Endothelial cell of umbilical vein (primary cell): Measurements from ENCODE around the gene BLOC1S4. TPM values are rescaled to one million over a fixed set of nuclear protein-coding genes. Genes with fewer than 3 reads are reported as not detected.

ENCODE experiments used
- BruUV-seq: library from RNA; stranded (reverse); fragments of 400-500 nt; replicated peaks from 2 replicates; lab custom pipeline; 2021; lab: Mats Ljungman, UMichigan
- CTCF ChIA-PET: fragments of 300-600, 350-600 bp; sonication (Branson Sonifier 250); formaldehyde crosslinking; loops from one replicate; lab custom pipeline; 2021; ENCODE audit warnings: antibody characterized with exemption, inconsistent platforms; lab: Charles Lee
- POLR2A ChIA-PET: fragments of 300-600, 350-600 bp; sonication (Branson Sonifier 250); formaldehyde crosslinking; loops from one replicate; lab custom pipeline; 2021; ENCODE audit warnings: antibody characterized with exemption, inconsistent platforms; lab: Charles Lee
- DNase-seq: peaks from one replicate; pipeline ENCODE4 v3.0.0-alpha.2; 2011; ENCODE audit warnings: low read depth, low spot score
- FAIRE-seq: peaks from 2 replicates; lab custom pipeline; 2011; peaks lifted over from hg19 to GRCh38; lab: Jason Lieb, UNC
- H2AFZ ChIP-seq: 2 replicates; pipeline ENCODE4 v1.6.0; 2012; ENCODE audit warnings: low read depth, low read length, control low read depth, inconsistent platforms
- H3K27ac ChIP-seq: 2 replicates; pipeline ENCODE4 v1.5.1; 2011; ENCODE audit warnings: low read depth, mild to moderate bottlenecking, control low read depth, low read length, moderate library complexity; ENCODE audit not compliant: insufficient read depth
- H3K27me3 ChIP-seq, 2 experiments: 2 replicates each; pipeline versions ENCODE4 v1.6.0 to v1.6.1; 2011; ENCODE audit warnings: low read length in 2 of 2, mixed read lengths in 1 of 2; ENCODE audit not compliant: control insufficient read depth in 2 of 2, insufficient read depth in 2 of 2
- H3K36me3 ChIP-seq, 2 experiments: 2 replicates in 1 of 2; 3 replicates in 1 of 2; pipeline ENCODE4 v1.5.1; 2011; ENCODE audit warnings: low read length in 2 of 2, mild to moderate bottlenecking in 1 of 2, moderate library complexity in 1 of 2; ENCODE audit not compliant: control insufficient read depth in 2 of 2, insufficient read depth in 2 of 2; ENCODE audit errors: extremely low read depth in 1 of 2
- H3K4me1 ChIP-seq: 3 replicates; pipeline ENCODE4 v1.5.1; 2011; ENCODE audit warnings: mild to moderate bottlenecking, low read length; ENCODE audit not compliant: control insufficient read depth, insufficient read depth; ENCODE audit errors: extremely low read depth
- H3K4me2 ChIP-seq: 2 replicates; pipeline ENCODE4 v1.6.1; 2011; ENCODE audit warnings: low read length, control low read depth, mixed read lengths; ENCODE audit not compliant: insufficient read depth
- H3K4me3 ChIP-seq, 3 experiments: fragments of 200-600 bp in 1 of 3; sonication (generic), shearing (Covaris generic) in 1 of 3; replicated peaks in 1 of 3; 2 replicates each; pipeline ENCODE4 v1.5.1; 2011 to 2016; ENCODE audit warnings: control low read depth in 3 of 3, low read length in 3 of 3, mild to moderate bottlenecking in 2 of 3, inconsistent platforms in 1 of 3, low read depth in 1 of 3, moderate library complexity in 1 of 3; ENCODE audit not compliant: insufficient read depth in 1 of 3
- H3K79me2 ChIP-seq: 2 replicates; pipeline ENCODE4 v1.6.0; 2012; ENCODE audit warnings: low read length, inconsistent platforms; ENCODE audit not compliant: control insufficient read depth, insufficient read depth
- H3K9ac ChIP-seq: replicated peaks from 2 replicates; pipeline ENCODE3; 2011; ENCODE audit warnings: low read length, control low read depth; ENCODE audit not compliant: insufficient read depth; ENCODE audit errors: extremely low read depth
- H3K9me1 ChIP-seq: replicated peaks from 3 replicates; pipeline ENCODE4 v1.6.0; 2011; ENCODE audit warnings: mild to moderate bottlenecking, low read length; ENCODE audit not compliant: control insufficient read depth, insufficient read depth; ENCODE audit errors: extremely low read depth
- H3K9me3 ChIP-seq: replicated peaks from 2 replicates; pipeline ENCODE4 v1.5.1; 2012; ENCODE audit warnings: low read length, inconsistent platforms; ENCODE audit not compliant: control insufficient read depth, insufficient read depth
- H4K20me1 ChIP-seq: replicated peaks from 2 replicates; pipeline ENCODE3; 2011; ENCODE audit warnings: mild to moderate bottlenecking, low read length; ENCODE audit not compliant: control insufficient read depth, insufficient read depth; ENCODE audit errors: extremely low read depth
- EZH2 ChIP-seq: IDR thresholded peaks from 2 replicates; pipeline ENCODE4 v1.6.1; 2012; ENCODE audit warnings: borderline replicate concordance, low read depth, mild to moderate bottlenecking, moderate library complexity, low read length, inconsistent platforms; ENCODE audit not compliant: severe bottlenecking
- FOS ChIP-seq: IDR thresholded peaks from 2 replicates; pipeline ENCODE4 v1.6.1; 2011; ENCODE audit warnings: mild to moderate bottlenecking, low read length, moderate library complexity, borderline replicate concordance; ENCODE audit not compliant: insufficient read depth
- GATA2 ChIP-seq: IDR thresholded peaks from 2 replicates; pipeline ENCODE4 v1.7.0; 2011; ENCODE audit warnings: low read depth, mild to moderate bottlenecking, moderate library complexity, mixed read lengths, low read length; ENCODE audit not compliant: insufficient read length, insufficient read depth
- JUN ChIP-seq: IDR thresholded peaks from 2 replicates; pipeline ENCODE4 v1.6.1; 2011; ENCODE audit warnings: borderline replicate concordance, low read depth; ENCODE audit not compliant: insufficient read length, insufficient read depth
- MYC ChIP-seq: IDR thresholded peaks from one replicate; pipeline ENCODE4 v1.6.1; 2011; ENCODE audit warnings: mild to moderate bottlenecking, low read depth, low read length
- POLR2A ChIP-seq: IDR thresholded peaks from 2 replicates; pipeline ENCODE4 v1.6.1; 2012; ENCODE audit warnings: low read depth, mild to moderate bottlenecking, control low read depth, low read length
- POLR2AphosphoS5 ChIP-seq: IDR thresholded peaks from 2 replicates; pipeline ENCODE4 v1.6.1; 2012; ENCODE audit warnings: low read depth, mild to moderate bottlenecking, control low read depth, low read length, moderate library complexity; ENCODE audit not compliant: insufficient read depth
- dilution Hi-C: fragments of 300-500 bp; cut with MboI; formaldehyde crosslinking; loops from one replicate; pipeline ENCODE4 v1.15.0; 2019; ENCODE audit warnings: low sequenced_read_pairs; ENCODE audit not compliant: extremely low pct_ligation_motif_present
- intact Hi-C: fragments of 100-400 bp; cut with micrococcal nuclease; formaldehyde crosslinking; loops from one replicate; pipeline ENCODE4 v1.10.0; 2022
- polyA plus RNA-seq, 4 experiments: library from polyadenylated mRNA; depleted of rRNA in 3 of 4; stranded (reverse) in 3 of 4; unstranded in 1 of 4; fragments of >200 nt; gene quantifications; 2 replicates each; pipeline versions ENCODE4 v1.2.1 to v1.2.3, GENCODE V29; 2011 to 2012; ENCODE audit warnings: missing spikeins in 1 of 4
- total RNA-seq: library from RNA; stranded (reverse); gene quantifications from 2 replicates; pipeline ENCODE4 v1.2.3, GENCODE V29; 2021
- TF ChIP-seq, protein P1 (sequence below): IDR thresholded peaks from 2 replicates; pipeline ENCODE4 v1.6.1; 2011; ENCODE audit not compliant: insufficient read depth, insufficient read length
- TF ChIP-seq, protein P2 (sequence below), 2 donors: IDR thresholded peaks; 1 replicate in 1 of 2; 2 replicates in 1 of 2; pipeline ENCODE4 v1.5.1; 2011; ENCODE audit warnings: low read length in 2 of 2, mild to moderate bottlenecking in 2 of 2, moderate library complexity in 2 of 2, control low read depth in 1 of 2, inconsistent platforms in 1 of 2, low read depth in 1 of 2; ENCODE audit not compliant: insufficient read depth in 1 of 2; ENCODE audit errors: extremely low read depth in 1 of 2

The BLOC1S4 gene
- total and polyA plus RNA-seq, 2 donors (not counting 3 experiments of a cell fraction or from before 2014, with no cell fraction given), result 12.7 to 16.9 TPM

DNA sequence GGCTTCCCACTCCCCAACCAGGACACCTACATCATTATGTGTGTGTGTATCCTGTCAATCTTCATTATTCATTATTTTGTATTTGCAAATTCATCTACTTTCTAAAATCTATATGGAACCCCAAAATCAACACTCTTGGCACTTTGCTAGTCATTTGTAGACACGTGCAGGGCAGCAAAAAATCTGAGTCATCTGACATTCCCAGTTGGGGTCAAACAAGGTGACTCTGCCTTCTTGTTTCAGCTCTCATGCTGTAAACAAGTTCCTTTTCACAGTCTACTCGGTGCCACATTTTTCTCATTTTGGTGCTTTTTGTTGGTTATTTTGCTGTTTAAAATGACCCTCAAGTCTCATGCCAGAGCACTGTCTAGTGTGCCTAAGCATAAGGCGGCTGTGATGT is 12.2 kb upstream of the BLOC1S4 start:
- Histone ChIP-seq H2AFZ (no peak overlapping the region), H3K9ac (no peak overlapping the region), H3K27ac (no peak overlapping the region), H3K9me3 (no peaks in the 10 kb centered on the region), H4K20me1 (no peaks in the 10 kb centered on the region), H3K79me2 (peaks cover 40% of the 10 kb centered on the region), H3K4me1 (peaks cover 10% of the 10 kb centered on the region), H3K4me2 (no peak overlapping the region), H3K27me3 (no peaks in the 10 kb centered on the region), H3K36me3 (peaks cover 0 to 4% of the 10 kb centered on the region in 2 experiments), H3K4me3 (no peak overlapping the region), H3K9me1 (no peaks in the 10 kb centered on the region)
- TF ChIP-seq, protein P1, sequence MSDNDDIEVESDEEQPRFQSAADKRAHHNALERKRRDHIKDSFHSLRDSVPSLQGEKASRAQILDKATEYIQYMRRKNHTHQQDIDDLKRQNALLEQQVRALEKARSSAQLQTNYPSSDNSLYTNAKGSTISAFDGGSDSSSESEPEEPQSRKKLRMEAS, result no peak
- TF ChIP-seq POLR2A (no peak), MYC (no peak), JUN (no peak)
- POLR2A ChIA-PET, result no interaction called here
- CTCF ChIA-PET, result interaction anchor here (0.7 to 1.2 kb wide), 2 partner anchors 13 to 16 kb away, joined by 3 to 4 read pairs; no protein-coding TSS in a partner anchor
- FAIRE-seq, result no peak
- peak; percentile 27 for DNase-seq
- intact Hi-C loops, result no loop called here
- dilution Hi-C loops, result no loop called here
- BruUV-seq, result no TSS peak

DNA sequence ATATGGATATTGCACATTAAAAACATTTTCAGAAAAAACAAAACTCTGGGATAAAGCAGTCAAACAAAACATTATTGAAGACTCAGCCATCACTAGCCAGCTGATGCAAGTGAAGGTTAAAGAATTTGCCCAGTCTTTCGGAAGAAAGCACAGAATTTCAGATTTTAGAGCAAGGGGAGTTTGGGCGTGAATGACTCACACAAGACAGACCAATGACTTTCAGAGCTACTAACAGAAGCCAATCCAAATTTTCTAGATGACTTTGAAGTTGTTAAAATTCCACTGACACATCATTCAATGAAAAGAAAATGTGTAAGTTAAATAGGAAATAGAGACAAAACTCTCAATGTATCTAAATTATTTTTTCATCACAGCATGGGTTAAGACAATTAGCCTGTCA is 10.3 kb upstream of the BLOC1S4 start:
- Histone ChIP-seq H3K36me3 (peaks cover 0 to 4% of the 10 kb centered on the region in 2 experiments), H3K9ac (no peak overlapping the region), H3K27ac (no peak overlapping the region), H3K79me2 (peaks cover 46% of the 10 kb centered on the region), H2AFZ (no peak overlapping the region), H3K9me3 (no peaks in the 10 kb centered on the region), H3K4me3 (no peak overlapping the region), H3K4me2 (no peak overlapping the region), H4K20me1 (no peaks in the 10 kb centered on the region), H3K4me1 (peaks cover 13% of the 10 kb centered on the region), H3K9me1 (no peaks in the 10 kb centered on the region), H3K27me3 (peaks cover 0 to 2% of the 10 kb centered on the region in 2 experiments)
- FAIRE-seq (no peak), DNase-seq (no peak)
- ChIA-PET POLR2A (no interaction called here), CTCF (interaction anchor here (0.9 to 2.1 kb wide), 3 partner anchors 12 to 365 kb away, joined by 3 to 6 read pairs (median 3); partner anchors contain the start of gene S100P)
- dilution Hi-C loops, result no loop called here
- intact Hi-C loops, result no loop called here
- no TSS peak for BruUV-seq
- TF ChIP-seq EZH2, result no peak
- TF ChIP-seq JUN, result no peak
- TF ChIP-seq, protein P2, sequence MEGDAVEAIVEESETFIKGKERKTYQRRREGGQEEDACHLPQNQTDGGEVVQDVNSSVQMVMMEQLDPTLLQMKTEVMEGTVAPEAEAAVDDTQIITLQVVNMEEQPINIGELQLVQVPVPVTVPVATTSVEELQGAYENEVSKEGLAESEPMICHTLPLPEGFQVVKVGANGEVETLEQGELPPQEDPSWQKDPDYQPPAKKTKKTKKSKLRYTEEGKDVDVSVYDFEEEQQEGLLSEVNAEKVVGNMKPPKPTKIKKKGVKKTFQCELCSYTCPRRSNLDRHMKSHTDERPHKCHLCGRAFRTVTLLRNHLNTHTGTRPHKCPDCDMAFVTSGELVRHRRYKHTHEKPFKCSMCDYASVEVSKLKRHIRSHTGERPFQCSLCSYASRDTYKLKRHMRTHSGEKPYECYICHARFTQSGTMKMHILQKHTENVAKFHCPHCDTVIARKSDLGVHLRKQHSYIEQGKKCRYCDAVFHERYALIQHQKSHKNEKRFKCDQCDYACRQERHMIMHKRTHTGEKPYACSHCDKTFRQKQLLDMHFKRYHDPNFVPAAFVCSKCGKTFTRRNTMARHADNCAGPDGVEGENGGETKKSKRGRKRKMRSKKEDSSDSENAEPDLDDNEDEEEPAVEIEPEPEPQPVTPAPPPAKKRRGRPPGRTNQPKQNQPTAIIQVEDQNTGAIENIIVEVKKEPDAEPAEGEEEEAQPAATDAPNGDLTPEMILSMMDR (IDR thresholded peaks at IDR 0.05; ENCODE audit: extremely low read depth in 1 of 2, insufficient read depth in 1 of 2, low read depth in 1 of 2, low read length in 2 of 2), result no peak
- TF ChIP-seq, protein P1, result no peak
- TF ChIP-seq GATA2, result no peak
- no peak for TF ChIP-seq POLR2A
- no peak for TF ChIP-seq FOS
- TF ChIP-seq MYC, result no peak
- no peak for TF ChIP-seq POLR2AphosphoS5
